Thoracic aorta (tissue), 2 donors: ENCODE measurements around the gene AHRR. TPM values are rescaled to one million over a fixed set of nuclear protein-coding genes. Genes with fewer than 3 reads are reported as not detected.

Experiments
- ATAC-seq: fragments of 150-250 bp; one replicate; pipeline ENCODE4 v1.8.0; 2017; ENCODE audit warnings: low read depth; ENCODE audit not compliant: insufficient number of reproducible peaks, low FRiP score
- DNase-seq: peaks from one replicate; pipeline ENCODE4 v3.0.0-alpha.2; 2020; ENCODE audit warnings: low spot score
- H3K27ac ChIP-seq, 2 donors: fragments of 200-600 bp; sonication (generic); 1 replicate in 1 of 2; 2 replicates in 1 of 2; pipeline ENCODE4 v1.5.1; 2016; ENCODE audit warnings: mild to moderate bottlenecking in 2 of 2, moderate library complexity in 2 of 2
- H3K27me3 ChIP-seq: fragments of 200-600 bp; sonication (generic); replicated peaks from 2 replicates; pipeline ENCODE4 v1.6.0; 2016; ENCODE audit warnings: mild to moderate bottlenecking; ENCODE audit not compliant: insufficient read depth
- H3K36me3 ChIP-seq: fragments of 200-600 bp; sonication (generic); one replicate; pipeline ENCODE4 v1.5.1; 2016
- H3K4me1 ChIP-seq, 2 donors: fragments of 200-600 bp; sonication (generic); 1 replicate in 1 of 2; 2 replicates in 1 of 2; pipeline versions ENCODE4 v1.5.1 to v1.6.0; 2016; ENCODE audit warnings: low read depth in 2 of 2, mild to moderate bottlenecking in 1 of 2; ENCODE audit not compliant: control insufficient read depth in 1 of 2
- H3K4me3 ChIP-seq: fragments of 200-600 bp; sonication (generic); 2 replicates; pipeline ENCODE4 v1.5.1; 2016; ENCODE audit warnings: mild to moderate bottlenecking
- H3K9me3 ChIP-seq: fragments of 200-600 bp; sonication (generic); 2 replicates; pipeline ENCODE4 v1.5.1; 2016
- total RNA-seq, 2 donors: library from RNA; depleted of rRNA; stranded (reverse); fragments of >200 nt; gene quantifications; one replicate each; pipeline versions ENCODE4 v1.1.0 to v1.2.3, GENCODE V29; 2016
- TF ChIP-seq, protein P1 (sequence below): fragments of 200-600 bp; sonication (generic); IDR thresholded peaks from one replicate; pipeline ENCODE4 v1.5.1; 2019; ENCODE audit warnings: antibody characterized with exemption

The AHRR gene
- total RNA-seq, 2 donors from 2014 or later = 0.85 to 3.1 TPM

DNA sequence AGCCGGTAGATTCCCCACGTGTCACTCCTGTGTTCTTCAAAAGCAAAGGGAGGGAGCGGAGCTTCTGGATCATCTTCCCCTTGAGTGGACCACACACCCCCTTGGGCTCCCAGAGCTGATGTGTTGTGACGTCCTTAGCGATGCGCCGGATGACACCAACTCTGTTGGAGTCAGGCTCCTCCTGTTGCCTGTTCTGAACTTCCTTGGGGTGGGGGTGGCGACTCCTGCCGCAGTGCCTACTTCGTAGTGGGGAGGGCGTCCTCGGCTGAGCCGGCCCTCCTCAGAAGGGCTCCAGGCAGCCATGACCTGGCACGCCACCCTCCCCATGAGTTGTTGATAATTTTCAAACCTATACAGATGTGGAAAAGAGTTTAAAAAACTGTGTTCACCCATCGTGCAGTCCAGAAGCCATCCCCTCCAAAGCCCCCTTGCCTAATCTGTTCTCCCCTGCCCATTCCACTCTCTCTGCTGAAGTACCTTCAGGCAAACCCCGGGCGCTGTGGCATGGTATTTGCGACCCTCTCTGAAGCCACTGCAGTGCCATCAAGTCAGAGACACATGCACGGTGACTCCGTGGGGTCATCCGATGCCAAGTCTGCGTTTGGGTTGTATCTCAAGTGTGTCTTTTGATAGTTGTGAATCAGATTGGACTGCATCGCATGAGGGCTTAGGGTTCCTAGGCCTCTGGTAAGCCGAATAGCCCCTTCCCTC lies 138.2 kb downstream of the AHRR start:
- DNase-seq (no peak), ATAC-seq (no peak)
- H3K27ac ChIP-seq = no peak overlapping the region
- H3K9me3 ChIP-seq = no peaks in the 10 kb centered on the region
- H3K4me1 ChIP-seq = no peaks in the 10 kb centered on the region
- TF ChIP-seq, protein P1, sequence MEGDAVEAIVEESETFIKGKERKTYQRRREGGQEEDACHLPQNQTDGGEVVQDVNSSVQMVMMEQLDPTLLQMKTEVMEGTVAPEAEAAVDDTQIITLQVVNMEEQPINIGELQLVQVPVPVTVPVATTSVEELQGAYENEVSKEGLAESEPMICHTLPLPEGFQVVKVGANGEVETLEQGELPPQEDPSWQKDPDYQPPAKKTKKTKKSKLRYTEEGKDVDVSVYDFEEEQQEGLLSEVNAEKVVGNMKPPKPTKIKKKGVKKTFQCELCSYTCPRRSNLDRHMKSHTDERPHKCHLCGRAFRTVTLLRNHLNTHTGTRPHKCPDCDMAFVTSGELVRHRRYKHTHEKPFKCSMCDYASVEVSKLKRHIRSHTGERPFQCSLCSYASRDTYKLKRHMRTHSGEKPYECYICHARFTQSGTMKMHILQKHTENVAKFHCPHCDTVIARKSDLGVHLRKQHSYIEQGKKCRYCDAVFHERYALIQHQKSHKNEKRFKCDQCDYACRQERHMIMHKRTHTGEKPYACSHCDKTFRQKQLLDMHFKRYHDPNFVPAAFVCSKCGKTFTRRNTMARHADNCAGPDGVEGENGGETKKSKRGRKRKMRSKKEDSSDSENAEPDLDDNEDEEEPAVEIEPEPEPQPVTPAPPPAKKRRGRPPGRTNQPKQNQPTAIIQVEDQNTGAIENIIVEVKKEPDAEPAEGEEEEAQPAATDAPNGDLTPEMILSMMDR = no peak
- peaks cover 44% of the 10 kb centered on the region for H3K36me3 ChIP-seq
- no peaks in the 10 kb centered on the region for H3K27me3 ChIP-seq
- H3K4me3 ChIP-seq = no peak overlapping the region

DNA sequence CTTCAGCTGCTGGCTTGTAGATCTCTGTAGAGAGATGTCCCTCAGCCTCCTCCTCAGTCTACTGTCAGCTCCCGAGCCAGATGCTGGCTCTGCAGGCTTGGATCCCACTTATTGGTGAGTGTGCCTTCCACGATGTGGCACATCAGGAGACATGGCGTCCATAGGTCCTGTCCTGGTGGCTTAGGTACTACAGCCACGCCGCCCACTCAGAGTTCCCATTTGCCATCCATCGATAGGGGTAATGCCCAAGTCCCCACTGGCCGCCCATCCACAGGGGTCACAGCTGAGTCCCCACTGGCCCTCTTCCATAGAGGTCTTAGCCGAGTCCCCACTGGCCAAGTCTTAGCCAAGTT lies 138.7 kb downstream of the AHRR start:
- Histone ChIP-seq H3K36me3 (peaks cover 43% of the 10 kb centered on the region), H3K9me3 (no peaks in the 10 kb centered on the region), H3K4me3 (no peak overlapping the region), H3K4me1 (no peaks in the 10 kb centered on the region), H3K27ac (no peak overlapping the region), H3K27me3 (no peaks in the 10 kb centered on the region)
- no peak for ATAC-seq
- no peak for DNase-seq
- TF ChIP-seq, protein P1 = no peak

DNA sequence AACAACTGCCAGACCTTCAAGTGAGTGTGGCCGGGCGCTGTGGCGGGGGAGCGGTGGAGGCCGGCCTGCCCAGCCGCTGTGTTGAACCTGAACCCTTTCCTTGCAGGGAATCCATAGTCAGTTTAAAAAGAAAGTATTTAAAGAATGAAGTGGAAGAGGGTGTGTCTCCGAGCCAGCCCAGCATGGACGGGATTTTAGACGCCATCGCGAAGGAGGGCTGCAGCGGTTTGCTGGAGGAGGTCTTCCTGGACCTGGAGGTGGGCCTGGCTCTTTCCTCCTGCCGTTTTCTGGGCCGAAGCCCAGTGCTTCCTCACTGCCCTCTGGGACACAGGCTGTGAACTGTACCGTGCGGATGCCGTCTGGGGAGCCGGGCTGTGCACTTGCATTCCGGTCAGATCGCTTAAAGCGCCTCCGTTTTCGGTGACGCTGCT lies 140.6 kb downstream of the AHRR start:
- Histone ChIP-seq H3K27ac (no peak overlapping the region), H3K4me3 (no peak overlapping the region), H3K27me3 (no peaks in the 10 kb centered on the region), H3K36me3 (peaks cover 43% of the 10 kb centered on the region), H3K4me1 (no peaks in the 10 kb centered on the region), H3K9me3 (no peaks in the 10 kb centered on the region)
- DNase-seq (no peak), ATAC-seq (no peak)
- TF ChIP-seq, protein P1 = no peak

DNA sequence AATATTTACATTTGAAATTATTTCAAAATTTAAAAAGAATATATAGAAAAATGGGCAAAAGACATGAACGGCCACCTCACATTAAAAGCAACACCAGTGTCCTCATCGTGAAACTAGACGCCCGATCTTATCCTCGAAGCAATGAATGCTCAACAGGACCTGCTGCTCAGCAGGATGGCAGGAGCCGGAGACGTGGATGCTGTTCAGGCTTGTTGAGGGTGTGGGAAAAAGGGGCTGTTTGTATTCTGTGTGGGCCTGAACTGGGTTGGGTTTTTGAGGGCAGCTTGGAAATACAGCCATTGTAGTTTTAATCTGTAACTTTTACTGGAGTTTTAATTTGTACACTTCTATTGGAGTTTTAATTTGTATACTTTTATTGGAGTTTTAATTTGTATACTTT lies 141.8 kb downstream of the AHRR start:
- DNase-seq (no peak), ATAC-seq (no peak)
- Histone ChIP-seq H3K36me3 (peaks cover 36% of the 10 kb centered on the region), H3K27me3 (no peaks in the 10 kb centered on the region), H3K4me3 (no peak overlapping the region), H3K4me1 (no peaks in the 10 kb centered on the region), H3K9me3 (no peaks in the 10 kb centered on the region), H3K27ac (no peak overlapping the region)
- TF ChIP-seq, protein P1 = no peak

DNA sequence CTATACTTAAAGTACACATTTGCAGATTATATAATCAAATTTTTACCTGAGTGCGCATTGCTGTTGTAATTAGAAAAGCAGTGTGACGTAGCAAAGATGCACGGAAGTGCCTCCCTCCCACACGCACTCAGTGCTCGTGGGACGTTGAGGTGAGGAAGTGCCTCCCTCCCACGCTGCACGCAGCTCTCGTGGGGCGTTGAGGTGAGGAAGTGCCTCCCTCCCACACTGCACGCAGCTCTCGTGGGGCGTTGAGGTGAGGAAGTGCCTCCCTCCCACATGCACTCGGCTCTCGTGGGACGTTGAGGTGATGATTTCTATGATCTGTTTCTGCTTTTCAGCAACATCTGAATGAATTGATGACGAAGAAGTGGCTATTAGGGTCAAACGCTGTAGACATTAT lies 142.4 kb downstream of the AHRR start:
- H3K4me1 ChIP-seq = no peaks in the 10 kb centered on the region
- no peaks in the 10 kb centered on the region for H3K27me3 ChIP-seq
- H3K9me3 ChIP-seq = no peaks in the 10 kb centered on the region
- no peak overlapping the region for H3K4me3 ChIP-seq
- TF ChIP-seq, protein P1 = no peak
- no peak overlapping the region for H3K27ac ChIP-seq
- no peak for DNase-seq
- ATAC-seq = no peak
- peaks cover 36% of the 10 kb centered on the region for H3K36me3 ChIP-seq
